NCI-H2196 treated with DMSO at 0.1 percent for 48 hours (cell line): ENCODE data around the gene LSM4.

Experiments used
- DNase-seq: peaks from one replicate; lab custom pipeline; 2025; ENCODE audit not compliant: unreplicated experiment; lab: John Stamatoyannopoulos, UW

Gene LSM4

GRCh38 chr19:18279266-18279515, 43.7 kb downstream of the LSM4 start:
- no peak for DNase-seq

- DNase-seq = no peak
Observed at GRCh38 chr19:18278521-18279265, 44.2 kb downstream of the LSM4 start.

- peak; percentile 17 for DNase-seq
Observed at GRCh38 chr19:18274781-18275356, 48.0 kb downstream of the LSM4 start.

DNA sequence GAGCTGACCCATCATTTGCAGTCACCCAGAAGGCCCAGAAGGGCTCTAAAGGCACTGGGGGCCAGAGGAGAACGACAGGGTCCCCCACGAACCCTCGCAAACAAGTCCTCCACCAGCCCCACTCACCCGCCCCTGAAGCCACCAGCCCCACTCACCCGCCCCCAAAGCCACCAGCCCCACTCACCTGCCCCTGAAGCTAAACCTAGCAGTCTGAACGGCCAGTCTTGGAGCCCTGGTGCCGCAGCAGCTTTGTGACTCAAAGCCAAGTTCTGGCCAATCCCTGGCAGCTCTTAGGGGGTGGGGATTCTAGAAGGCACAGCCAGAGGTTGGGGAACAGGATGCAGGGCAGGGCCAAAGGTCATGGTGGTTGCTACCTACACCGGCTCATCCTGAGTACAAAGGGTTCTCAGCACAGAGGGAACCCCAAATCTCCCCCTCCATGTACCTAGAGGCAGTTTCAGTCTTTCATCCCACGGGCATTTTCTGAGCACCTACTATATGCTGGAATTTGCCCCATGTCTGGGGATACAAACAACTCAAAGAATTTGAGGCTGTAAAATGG, 48.6 kb downstream of the LSM4 start, which contains the start of gene IQCN:
TSS of gene IQCN (minus strand) at position 234 of the 562 bp plus-strand sequence. CDS start 4,974 bp downstream, outside the sequence.
- DNase-seq = no peak

- DNase-seq = no peak
Observed at GRCh38 chr19:18273561-18274218, 49.2 kb downstream of the LSM4 start.

DNA sequence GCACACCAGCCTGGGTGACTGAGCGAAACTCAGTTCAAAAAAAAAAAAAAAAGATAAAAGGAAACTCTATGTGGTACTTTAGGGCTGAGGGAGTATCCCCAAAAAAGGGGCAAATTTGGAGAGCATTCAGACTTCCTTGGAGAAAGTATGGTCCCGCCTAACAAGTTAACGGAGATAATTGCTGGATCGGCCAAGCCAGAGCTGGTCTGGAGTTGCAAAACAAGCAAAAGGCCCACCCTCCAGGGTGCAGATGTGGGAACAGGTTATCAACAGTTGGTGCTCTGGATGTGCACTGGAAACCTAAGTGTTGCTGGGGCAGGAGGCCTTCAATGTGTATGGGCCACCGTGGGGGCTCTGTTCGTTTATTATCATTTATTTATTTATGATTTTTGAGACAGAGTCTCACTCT, 51.4 kb downstream of the LSM4 start:
- DNase-seq = no peak

DNA sequence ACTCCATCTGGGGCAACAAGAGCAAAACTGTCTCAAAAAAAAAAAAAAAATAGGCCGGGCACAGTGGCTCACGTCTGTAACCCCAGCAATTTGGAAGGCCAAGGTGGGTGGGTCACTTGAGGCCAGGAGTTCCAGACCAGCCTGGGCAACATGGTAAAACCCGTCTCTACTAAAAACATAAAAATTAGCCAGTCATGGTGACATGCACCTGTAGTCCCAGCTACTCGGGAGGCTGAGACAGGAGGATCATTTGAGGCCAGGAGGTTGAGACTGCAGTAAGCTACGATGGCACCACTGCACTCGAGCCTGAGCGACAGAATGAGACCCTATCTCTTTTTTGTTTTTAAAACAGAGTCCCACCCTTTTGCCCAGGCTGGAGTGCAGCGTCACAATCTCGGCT, 52.5 kb downstream of the LSM4 start:
- DNase-seq = no peak

DNA sequence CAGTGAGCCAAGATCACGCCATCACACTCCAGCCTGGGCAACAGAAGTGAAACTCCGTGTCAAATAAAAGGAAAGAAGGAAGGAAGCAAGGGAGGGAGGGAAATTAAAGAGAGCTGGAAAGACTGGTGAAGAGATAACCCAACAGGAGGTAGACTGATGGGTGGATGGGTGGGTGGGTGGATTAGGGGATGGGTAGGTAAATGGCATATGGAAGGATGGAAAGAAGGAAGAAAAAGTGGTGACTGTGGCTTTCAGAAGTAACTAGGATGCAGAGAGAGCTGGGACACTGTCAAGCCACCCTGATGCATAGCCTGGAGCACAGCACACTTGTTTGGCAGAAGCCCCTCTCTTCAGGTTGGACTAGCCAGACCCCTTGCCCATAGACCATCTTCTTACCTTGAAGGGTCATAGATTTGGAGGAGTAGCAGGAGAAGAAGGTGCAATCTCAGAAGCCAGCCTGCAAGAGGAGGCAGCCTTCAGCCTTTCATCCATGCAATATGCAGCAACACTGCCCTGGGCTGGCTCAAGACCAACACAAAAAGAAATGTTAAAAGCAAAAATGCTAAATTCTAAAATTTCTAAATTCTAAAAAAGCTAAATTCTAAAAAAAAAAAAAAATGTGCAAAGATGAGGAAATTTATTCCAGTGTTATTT, 53.7 kb downstream of the LSM4 start:
- DNase-seq = no peak

DNA sequence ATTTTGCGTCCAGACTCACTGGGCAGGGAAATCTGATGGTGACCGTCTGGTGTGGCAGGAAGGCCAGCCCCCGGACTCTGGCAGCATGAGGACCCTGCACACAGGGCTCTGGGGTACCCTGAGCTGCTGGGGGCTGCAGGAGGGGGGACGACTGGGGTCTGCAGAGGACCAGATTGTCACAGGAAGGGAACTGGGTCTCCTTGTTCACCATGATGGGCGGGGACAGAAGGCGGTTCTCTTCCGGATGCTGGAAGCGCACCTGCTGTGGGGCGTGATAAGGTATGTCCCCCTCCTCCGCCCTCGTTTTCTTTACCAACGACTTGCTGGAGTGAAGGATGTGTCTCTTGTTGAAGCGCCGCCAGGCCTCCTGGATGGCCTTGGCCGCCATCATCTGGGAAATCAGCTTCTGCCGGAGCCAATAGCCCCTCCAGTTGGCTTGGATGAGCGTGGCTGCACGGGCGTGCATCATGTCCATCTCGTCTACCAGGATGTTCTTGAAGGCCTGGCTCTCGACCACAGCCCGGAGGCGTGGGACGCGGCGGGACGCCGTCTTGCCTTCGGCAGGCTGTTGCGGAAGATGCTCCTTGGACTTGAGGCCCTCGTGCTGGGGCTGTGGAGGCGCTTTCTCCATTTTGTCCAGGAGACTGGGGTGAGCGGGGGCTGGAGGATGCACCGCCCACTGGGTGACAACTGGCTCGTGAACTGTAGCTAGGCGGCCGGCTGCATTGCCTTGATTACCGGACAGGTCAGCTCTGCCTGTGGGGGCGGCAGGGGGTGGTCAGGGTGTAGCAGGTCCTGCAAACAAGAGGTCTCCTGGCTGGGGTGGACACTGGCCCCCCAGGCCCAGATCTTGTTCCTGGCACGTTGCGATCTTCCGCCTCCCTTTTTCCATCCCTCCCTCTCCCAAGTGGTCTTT, 55.8 kb downstream of the LSM4 start:
- DNase-seq = no peak

DNA sequence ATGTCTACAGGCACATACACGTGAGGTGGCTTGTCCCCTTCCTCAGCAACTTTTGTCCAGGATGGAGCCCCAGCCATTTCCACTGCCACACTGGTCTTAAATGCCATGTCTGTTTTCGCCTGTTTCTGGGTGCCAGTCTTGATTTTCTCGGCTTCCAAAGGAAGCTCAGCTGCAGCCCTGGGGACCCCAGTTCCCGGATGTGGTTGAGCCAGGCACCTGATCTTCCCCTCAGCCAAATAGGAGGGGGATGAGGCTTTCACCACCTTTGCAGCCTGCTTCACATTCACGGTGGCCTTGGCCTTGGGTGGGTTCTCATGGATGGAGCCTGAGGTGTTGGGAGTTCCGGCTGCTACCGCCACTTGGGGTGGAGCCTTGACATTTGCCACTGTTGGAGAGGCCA, 57.3 kb downstream of the LSM4 start:
- no peak for DNase-seq

DNA sequence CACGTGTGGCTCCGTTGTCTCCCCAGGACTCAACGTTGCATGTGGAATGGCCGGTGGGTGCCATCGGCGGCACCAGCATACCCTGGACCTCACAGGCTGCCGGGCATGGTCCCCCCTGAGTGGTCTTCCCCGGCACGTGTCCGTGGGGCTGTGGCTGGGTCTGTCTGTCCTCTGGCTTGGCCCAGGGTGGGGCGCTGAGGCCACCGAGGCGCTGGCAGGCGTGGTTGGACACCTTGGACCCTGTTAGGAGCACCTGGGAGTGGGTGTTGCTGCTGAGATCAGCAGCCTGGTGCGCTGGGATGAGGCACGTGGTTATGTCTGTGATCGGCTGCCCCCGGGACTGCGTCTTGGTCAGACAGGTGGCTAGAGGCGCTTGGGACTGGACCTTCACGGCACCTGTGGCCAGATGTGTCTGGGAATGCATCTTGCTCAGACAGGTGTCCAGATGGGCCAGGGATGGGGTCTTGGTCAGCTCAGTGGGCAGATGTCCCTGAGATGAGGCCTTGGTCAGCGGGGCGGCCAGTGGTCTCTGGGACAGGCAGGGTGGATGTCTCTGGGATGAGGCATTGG, 57.8 kb downstream of the LSM4 start:
- DNase-seq = no peak

GRCh38 chr19:18264137-18264854, 58.6 kb downstream of the LSM4 start:
- no peak for DNase-seq

- no peak for DNase-seq
Observed at GRCh38 chr19:18263324-18264136, 59.3 kb downstream of the LSM4 start.

DNA sequence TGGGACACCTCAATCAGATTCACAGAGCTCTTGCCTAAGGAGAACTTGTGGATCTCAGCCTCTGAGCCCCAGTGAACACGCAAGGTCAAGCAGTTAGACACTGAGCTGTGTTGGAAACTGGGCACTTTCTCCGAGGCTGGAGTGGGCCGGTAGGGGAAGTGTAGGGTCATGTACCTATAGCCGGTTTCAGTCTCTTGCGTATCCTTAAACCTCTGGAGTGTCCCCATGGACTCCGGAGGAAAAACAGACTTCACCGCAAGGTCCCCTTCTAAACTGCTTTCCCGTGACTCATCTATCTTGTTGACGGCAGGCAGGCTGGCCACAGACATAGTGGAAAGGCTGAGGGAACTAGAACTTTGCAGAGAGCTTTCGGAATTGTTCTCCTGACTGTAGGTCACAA, 60.0 kb downstream of the LSM4 start:
- DNase-seq = no peak

- DNase-seq = no peak
Observed at GRCh38 chr19:18262144-18262543, 60.7 kb downstream of the LSM4 start.

DNA sequence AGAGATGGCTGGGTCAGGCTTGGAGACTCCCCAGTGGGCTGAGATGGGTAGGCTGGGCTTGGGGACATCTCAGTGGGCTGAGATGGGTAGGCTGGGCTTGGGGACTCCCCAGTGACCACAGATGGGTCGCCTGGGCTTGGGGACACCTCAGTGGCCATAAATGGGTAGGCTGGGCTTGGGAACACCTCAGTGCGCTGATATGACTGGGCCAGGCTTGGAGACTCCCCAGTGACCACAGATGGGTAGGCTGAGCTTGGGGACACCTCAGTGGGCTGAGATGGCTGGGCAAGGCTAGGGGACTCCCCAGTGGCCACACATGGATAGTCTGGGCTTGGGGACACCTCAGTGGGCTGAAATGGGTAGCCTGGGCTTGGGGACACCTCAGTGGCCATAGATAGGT, 61.4 kb downstream of the LSM4 start:
- DNase-seq = no peak

DNA sequence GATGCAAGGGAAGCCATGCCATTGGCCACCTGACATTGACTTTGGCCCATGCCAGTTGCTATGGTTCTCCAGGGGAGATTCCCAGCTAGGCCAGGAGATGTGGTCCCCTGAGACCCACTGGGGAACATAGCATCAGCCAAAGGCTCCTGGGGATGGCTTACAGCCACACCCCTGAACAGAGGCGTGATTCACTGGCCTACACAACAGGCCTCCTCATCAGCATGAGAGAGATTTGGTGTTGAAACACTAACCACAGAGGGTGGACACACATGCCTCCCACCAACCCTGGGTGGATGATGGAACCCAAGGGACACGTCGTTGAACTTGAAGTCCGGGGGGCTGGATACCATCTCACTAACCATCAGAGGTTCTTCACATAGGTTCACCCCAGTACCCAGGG, 63.0 kb downstream of the LSM4 start:
- no peak for DNase-seq

- no peak for DNase-seq
Observed at GRCh38 chr19:18257503-18258470, 65.1 kb downstream of the LSM4 start.
